Islet precursor cell (in vitro differentiated cells): ENCODE results near the gene CBX1.
A peak's percentile ranks its signal among the peaks of the same experiment; 100 is the strongest.
"Not testable (repeated sequence)": the region's sequence is repeated elsewhere in the genome, so short reads cannot be mapped to it uniquely, and the experiment has no call there.

Experiments used
- DNase-seq: peaks from one replicate; pipeline ENCODE4 v3.0.0-alpha.2; 2018

CBX1 gene

DNA sequence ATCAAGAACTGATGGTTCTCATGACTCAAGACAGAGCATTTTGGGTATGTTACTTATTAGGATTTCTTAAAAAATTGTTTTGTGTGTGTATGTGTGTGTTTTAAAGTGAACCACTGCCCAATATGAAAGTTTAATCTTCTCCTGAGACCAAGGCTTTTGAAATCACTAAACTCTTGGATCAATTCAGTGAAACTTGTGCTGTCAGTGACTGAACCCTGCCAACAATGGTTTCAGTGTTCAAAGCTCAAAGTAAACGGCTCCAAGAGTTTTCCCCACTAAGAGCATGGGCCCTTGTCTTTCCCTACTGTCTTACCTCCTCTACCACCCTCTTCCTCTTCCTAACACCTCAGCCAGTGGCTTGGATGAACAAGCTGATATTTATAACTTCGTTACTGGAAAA is 31.1 kb downstream of the CBX1 start:
- DNase-seq: no peak

DNA sequence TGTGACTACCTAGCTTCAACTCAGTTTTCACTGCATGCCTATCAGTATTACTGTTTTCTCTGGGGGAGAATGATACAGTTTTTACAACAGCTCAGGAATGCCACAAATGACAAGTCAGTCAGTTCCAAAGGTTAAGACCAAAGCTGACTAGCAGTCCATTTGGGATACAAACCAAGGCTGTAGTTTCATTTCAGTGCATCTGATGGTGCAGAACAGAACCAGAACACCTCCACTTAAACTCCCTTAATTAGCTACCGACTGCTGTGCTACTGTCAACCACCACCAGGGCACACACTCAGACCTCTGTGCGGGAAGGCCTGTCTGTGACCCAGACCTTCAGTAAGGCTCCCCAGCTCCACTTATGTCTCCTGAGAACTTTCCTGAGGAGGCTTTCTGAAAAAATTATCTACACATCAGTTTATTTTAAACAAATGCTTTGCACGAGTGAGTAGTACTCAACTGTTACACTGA is 32.8 kb downstream of the CBX1 start:
- DNase-seq: peak; percentile 75

DNA sequence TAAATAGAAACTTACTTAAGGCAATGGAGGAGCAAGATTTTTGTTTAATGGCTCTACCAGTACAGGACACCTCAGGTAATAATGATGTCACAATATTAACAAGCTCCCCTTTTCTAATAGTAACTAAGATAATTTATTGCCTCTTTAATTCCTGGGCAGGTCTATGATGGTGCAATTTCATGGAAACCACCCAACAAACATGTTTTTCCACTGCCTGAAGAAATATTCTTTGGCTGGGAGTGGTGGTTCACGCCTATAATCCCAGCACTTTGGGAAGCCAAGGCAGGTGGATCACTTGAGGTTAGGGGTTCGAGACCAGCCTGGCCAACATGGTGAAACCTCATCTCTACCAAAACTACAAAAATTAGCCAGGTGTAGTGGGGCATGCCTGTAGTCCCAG is 33.5 kb downstream of the CBX1 start:
- DNase-seq: not testable (repeated sequence)

DNA sequence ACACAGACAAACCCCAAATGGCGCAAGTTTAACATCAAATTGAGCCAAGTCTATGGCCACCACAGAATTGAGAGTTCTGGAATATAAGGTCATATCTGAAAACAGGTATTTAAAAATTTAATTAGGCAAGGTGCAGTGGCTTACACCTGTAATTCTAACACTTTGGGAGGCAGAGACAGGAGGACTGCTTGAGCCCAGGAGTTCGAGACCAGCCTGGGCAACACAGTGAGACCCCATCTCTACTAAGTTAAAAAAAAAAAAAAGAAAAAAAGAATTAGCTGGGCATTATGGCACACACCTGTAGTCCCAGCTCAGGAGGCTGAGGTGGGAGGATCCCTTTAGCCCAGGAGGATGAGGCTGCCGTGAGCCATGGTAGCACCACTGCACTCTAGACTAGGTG is 34.0 kb downstream of the CBX1 start:
- no peak for DNase-seq

DNA sequence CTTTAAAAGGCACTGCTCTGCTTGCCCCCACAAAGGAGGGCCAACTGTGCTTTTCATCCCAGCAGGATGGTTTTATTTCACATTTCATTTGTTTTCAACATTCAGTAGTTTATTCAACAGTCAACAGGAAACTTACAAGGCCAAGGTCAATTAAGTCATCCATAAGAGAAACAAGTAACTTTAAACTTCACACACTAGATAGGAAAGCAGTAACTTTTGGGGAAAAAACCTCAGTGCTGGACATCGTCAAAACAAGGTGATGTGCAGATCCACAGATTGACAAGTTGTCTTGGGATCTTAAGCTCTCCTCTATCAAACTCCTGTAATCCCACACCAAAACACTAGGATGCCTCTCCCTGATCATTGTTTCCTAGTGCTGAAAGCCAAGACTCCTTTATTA is 34.6 kb downstream of the CBX1 start:
- no peak for DNase-seq

DNA sequence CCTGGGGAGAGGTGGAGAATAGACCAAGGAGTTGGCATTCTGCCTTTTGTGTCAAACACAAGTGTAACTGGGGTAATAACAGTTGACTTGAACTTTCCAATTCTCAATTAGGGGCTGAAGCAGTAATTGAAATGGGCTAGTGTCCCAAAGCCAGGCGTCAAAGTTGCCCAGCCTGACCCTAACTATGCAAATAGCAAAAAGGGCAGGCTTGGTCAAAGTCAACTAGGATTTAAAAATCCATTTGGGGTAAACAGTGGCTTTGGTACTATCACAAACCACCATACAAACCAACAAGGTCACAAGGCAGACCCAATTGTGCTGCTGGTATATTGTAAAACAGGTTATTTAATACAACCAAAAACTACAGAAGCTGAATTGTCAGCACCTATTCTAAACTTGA is 35.1 kb downstream of the CBX1 start:
- DNase-seq: no peak

DNA sequence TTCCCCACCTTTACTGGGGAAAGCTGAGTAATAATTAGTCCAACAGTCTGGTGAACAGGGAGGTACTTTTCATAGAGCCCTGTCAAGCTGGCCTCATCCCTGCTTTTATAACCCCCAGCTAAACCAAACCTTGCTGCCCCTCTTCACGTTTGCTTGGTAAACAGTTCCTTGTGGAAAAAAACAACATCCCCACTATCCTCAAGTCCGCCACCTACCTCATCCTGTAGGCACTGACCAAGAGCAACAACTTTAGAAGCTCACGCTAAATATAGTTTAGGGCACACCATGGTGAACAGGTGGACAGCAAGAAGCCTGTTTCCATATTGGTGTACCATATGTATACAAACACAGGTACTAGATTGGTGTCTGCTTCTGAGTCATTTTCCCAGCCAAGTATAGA is 36.6 kb downstream of the CBX1 start:
- DNase-seq: no peak

DNA sequence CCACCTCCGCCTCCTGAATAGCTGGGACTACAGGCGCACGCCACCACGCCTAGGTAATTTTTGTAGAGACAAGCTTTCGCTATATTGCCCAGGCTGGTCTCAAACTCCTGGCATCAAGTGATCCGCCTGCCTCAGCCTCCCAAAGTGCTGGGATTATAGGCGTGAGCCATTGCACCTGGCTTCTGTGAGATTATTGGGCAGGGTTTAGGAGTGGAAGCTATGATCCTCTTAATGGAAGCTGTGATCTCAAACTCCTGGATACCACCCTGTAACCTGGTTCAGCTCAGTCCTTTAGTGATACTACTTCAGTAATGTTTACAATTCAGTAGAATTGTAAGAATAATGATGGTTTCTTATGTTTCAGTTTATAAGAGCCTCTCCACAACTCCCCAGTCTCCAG is 39.0 kb downstream of the CBX1 start:
- no peak for DNase-seq

DNA sequence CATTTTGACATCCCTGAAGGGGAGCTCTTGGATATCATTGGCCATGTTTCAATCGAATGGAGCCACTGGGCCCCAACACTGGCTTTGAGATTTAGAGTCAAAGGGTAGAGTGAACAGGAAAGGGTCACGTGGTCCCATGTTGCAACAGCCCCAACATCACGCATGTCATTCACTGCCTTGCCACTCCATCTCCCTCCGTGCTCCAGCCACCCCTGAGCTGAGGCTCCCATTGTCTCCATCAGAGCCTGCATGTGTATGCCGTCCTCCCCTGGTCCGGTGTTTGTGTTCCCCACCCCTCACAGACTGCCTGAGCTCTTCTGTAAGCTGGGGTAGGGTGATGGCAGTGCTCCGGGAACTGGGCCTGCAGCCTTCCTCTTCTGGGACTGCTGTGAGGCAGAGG is 41.0 kb downstream of the CBX1 start:
- no peak for DNase-seq

DNA sequence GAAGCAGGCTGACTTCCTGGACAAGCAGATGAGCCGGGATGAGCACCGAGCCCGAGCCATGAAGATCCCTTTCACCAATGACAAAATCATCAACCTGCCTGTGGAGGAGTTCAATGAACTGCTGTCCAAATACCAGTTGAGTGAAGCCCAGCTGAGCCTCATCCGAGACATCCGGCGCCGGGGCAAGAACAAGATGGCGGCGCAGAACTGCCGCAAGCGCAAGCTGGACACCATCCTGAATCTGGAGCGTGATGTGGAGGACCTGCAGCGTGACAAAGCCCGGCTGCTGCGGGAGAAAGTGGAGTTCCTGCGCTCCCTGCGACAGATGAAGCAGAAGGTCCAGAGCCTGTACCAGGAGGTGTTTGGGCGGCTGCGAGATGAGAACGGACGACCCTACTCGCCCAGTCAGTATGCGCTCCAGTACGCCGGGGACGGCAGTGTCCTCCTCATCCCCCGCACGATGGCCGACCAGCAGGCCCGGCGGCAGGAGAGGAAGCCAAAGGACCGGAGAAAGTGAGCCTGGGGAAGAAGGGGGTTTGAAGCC is 42.1 kb downstream of the CBX1 start:
- DNase-seq: no peak

DNA sequence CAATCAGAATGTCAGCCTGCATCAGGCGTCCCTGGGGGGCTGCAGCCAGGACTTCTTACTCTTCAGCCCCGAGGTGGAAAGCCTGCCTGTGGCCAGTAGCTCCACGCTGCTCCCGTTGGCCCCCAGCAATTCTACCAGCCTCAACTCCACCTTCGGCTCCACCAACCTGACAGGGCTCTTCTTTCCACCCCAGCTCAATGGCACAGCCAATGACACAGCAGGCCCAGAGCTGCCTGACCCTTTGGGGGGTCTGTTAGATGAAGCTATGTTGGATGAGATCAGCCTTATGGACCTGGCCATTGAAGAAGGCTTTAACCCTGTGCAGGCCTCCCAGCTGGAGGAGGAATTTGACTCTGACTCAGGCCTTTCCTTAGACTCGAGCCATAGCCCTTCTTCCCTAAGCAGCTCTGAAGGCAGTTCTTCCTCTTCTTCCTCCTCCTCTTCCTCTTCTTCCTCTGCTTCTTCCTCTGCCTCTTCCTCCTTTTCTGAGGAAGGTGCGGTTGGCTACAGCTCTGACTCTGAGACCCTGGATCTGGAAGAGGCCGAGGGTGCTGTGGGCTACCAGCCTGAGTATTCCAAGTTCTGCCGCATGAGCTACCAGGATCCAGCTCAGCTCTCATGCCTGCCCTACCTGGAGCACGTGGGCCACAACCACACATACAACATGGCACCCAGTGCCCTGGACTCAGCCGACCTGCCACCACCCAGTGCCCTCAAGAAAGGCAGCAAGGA is 42.7 kb downstream of the CBX1 start:
- DNase-seq: no peak

DNA sequence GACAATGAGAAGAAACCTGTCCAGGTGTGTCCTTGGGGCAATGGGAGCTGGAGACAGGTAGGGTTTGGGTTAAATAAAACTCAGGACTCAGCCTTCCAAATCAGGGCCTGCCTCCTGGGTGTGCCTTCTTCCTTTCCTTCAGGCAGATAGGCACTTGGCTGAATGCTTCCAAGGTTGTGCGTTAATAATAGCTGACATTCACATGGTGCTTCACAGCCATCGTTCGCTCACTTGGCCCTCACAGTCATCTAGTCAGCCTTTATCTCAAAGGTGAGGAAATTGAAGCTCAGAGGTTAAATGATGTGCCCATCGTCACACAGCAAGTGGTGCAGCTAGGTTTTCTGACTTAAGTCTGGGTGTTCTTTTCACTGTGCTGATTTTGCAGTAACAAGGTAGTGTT is 43.7 kb downstream of the CBX1 start:
- no peak for DNase-seq

DNA sequence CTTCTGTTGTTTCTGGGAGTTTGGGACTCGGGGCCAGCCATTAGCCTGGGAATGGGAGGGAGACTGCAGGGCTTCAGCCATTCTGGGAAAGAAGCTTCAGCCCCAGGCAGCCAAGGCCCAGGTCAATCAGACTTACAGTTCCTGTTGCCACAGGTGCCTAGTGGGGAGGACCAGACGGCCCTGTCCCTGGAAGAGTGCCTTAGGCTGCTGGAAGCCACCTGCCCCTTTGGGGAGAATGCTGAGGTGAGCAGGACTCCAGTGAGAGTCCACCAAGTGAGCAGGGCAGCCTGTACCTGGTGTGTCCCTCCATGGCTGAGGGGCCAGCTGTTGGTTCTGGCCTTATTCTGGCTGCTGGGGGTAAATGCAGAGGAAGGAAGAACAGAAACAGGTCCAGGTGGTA is 44.4 kb downstream of the CBX1 start:
- DNase-seq: no peak

DNA sequence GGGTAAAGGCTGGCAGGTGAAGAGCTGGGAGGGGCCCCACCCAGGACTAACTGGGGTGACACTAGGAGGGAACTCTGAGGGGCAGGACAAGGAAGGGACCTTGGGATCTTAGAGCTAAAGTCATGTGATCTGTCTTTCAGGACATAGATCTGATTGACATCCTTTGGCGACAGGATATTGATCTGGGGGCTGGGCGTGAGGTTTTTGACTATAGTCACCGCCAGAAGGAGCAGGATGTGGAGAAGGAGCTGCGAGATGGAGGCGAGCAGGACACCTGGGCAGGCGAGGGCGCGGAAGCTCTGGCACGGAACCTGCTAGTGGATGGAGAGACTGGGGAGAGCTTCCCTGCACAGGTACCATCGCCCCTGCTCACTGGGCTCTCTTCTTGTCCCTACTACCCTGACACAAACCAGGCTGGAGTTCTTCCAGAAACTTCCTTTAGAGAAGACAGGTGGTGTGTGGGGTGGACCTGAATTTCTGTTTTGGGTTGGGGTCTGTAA is 45.0 kb downstream of the CBX1 start:
- DNase-seq: no peak

DNA sequence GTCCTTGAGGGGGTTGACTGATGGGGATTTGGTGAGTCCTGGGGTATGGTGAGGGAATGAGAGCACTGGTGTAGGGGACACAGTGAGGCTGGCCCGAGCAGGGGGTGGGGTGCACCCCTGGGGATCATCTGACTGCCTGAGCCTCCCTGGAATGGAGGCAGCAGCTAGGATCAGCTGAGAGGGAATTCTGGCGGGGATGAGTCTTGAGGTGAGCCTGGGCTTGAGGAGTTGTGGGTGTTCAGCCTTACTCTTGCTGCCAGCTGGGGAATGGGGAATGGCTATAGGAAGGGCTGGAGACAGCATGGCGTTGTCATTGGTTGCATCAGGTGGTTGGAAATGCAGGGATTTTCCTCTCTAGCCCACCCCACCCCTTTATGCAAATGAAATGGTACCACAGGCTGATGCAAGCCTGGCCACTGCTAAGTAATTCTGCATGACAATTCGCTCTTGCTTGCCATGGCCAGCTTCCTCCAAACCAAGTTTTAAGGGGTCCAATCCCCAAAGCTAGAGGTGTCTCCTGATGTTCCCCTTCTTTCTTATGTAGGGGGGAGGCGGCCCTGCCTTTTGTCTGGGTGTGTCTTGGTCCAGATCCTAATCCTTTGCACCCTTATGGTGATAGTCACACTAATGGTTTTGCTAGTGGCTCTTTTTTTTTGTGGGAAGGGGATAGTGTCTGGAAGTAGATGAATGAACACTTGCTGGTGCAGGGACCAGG is 45.6 kb downstream of the CBX1 start:
- peak; percentile 87 for DNase-seq

DNA sequence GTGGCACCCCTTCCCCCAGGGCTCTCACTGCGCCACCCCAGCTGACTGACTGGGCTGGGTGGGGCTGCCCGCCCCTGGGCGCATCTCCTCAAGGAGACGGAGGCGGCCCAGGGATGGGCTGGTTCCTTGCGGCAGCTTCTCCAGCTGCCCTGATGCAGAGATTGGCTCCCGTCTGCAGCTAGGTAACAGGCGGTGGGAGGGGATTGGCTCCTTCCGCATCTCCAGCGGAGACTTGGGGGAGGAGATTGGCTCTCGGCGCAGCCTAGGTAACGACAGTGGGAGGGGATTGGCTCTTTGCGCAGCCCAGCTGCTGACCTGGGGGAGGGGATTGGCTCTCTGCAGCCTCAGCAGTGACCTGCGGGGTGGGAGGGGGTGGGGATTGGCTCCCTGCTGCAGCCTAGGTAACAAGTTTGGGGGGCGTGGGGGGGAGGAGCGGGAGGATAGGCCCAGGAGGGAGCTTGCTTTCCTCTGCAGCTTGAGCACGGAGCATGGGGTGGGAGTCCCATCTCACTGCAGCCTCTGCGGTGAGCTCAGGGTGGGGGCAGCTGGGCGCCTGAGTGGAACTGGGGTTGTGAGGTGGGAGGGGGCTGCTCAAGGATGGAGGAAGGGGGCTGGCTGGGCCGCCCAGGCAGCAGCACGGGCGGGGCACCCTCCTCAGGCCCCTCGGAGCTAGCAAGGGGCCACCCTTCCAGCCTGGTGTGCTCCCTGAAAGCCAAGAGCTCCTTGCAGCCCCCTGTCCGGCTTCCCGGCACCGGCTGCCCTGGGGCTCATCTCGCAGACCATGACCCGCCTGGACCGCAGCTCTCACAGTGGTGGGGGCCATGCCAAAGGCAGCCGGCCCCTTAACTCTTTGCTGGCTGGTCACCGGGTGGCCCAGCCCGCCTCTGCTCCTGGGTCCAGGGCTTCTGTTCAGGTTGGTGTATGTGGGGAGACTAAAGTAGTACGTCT is 46.8 kb downstream of the CBX1 start:
- DNase-seq: peak; percentile 100

DNA sequence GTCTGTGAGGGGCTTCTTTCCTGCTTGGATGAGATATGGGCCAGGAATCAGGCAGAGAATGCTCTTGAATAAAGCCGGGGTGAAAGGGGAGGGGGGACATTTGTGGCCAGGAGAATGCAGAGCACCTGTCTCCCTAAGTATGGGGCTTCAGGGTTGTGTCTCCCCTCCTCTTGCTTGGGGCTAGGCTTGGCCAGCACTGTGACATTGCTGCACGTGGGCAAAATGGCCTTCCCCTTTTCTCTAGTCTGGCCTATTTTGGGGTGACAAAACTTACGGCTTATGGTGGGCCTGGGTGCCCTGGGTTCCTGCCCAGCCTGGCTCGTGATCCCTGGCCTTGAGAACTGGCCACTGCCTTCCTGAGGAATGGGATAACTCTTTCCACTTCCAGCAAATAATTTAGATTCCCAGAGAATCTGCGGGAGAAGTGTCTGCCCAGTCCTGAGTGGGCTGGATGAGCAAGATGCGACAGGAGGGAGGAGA is 47.5 kb downstream of the CBX1 start:
- DNase-seq: no peak

DNA sequence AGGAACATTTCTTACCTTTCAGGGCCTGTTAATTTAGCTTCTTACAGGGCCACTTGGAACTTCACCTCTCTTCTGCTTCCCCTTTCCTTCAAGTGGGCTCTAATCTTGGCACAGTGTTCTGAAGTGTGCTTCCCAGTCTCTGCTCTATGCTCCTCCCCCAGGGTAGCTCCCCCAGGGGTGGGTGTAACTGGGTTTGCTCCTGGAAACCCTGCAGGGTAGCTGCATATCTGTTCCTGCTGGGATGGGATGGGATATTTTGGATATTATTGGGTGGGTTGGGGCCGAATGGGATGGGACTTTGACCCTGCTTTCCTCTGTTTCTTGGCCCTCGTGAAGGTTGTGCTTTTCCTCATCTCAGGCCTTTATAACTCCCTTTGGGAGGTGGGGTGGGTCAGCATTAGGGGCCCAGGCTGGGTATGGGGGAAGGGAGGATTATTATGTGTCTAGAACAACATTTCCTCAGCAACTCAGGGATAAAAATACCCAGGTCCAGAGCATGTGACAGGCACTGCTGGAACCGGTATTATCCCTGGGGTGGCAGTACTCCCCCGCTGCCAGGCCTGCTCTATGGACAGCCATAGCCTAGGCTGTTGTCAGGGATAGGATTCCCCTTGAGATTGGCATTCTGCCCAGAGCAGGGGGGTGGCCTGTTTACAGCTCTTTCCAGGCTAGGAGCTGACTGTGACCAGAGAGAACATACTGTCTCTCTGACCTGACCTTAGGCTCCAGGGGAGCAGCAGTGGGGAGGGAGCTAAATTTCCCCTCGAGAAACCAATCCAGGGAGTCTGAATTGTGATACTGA is 48.1 kb downstream of the CBX1 start:
- DNase-seq: no peak

DNA sequence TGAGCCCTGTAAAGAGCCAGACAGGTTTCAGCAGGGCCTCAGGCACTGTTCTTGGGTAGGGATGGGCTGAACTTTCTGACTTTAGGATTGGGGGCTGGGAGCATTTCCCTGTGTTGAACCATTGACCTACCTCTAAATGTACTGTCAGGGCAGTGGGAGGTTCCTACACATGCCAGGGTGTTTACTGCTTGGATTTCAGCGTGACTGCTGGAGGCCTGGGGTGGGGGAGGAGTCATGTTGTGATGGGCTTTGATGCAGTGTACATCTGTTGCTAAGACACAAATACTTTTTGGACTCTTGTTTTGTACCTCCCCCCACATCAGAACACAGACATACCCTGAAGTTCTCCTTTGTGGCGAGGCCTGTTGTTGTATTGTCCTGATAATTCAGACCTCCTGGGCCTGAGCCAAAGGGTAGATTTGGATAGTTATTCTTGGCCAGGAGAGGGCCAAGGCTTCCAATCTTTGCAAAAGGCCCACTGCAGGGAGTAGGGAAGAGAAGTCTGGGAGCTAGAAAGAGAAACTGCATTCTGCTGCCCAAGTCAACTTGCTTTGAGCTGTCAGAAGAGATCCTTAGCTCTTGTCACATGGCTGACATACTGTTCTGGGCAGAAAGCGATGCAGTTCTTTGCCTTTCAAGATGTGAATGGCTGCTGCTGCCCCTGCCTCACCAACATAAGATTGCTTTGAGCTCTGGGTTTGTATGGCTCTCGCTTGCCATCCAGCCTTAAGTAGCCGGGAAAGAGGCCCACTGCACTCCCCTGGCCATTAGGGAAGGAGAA is 49.4 kb downstream of the CBX1 start:
- peak; percentile 89 for DNase-seq

DNA sequence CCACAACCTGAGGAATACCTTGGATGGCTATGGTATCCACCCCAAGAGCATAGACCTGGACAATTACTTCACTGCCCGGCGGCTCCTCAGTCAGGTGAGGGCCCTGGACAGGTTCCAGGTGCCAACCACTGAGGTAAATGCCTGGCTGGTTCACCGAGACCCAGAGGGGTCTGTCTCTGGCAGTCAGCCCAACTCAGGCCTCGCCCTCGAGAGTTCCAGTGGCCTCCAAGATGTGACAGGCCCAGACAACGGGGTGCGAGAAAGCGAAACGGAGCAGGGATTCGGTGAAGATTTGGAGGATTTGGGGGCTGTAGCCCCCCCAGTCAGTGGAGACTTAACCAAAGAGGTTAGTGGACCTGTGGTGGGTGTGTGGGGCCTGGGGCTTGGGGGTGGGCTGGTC is 50.0 kb downstream of the CBX1 start:
- DNase-seq: no peak
